Common myeloid progenitor, CD34-positive (primary cell): ENCODE data around the gene GSN.

Source experiments
- CTCF ChIA-PET: fragments of 350-600 bp; sonication (Branson Sonifier 250); formaldehyde crosslinking; loops from one replicate; lab custom pipeline; 2021; ENCODE audit warnings: antibody characterized with exemption; lab: Charles Lee
- POLR2A ChIA-PET: fragments of 350-600 bp; sonication (Branson Sonifier 250); formaldehyde crosslinking; loops from one replicate; lab custom pipeline; 2021; ENCODE audit warnings: antibody characterized with exemption; lab: Charles Lee
- DNase-seq, 3 donors: peaks; one replicate each; pipeline versions ENCODE4 v3.0.0 to v3.0.0-alpha.2; 2013
- H3K27ac ChIP-seq, 2 experiments: 1 replicate in 1 of 2; 2 replicates in 1 of 2; pipeline ENCODE4 v1.7.0; 2013; ENCODE audit warnings: inconsistent platforms in 2 of 2, low read length in 2 of 2, mild to moderate bottlenecking in 2 of 2, low read depth in 1 of 2, moderate library complexity in 1 of 2; ENCODE audit not compliant: severe bottlenecking in 2 of 2, insufficient read depth in 1 of 2, poor library complexity in 1 of 2
- H3K27me3 ChIP-seq, 5 experiments: replicated peaks in 2 of 5; 1 replicate in 3 of 5; 2 replicates in 2 of 5; pipeline versions ENCODE4 v1.6.1 to v1.7.0; 2013; ENCODE audit warnings: low read length in 4 of 5, mild to moderate bottlenecking in 2 of 5, moderate library complexity in 2 of 5, inconsistent platforms in 1 of 5; ENCODE audit not compliant: insufficient read depth in 5 of 5, control insufficient read depth in 4 of 5
- H3K36me3 ChIP-seq, 4 experiments: 1 replicate in 2 of 4; 2 replicates in 2 of 4; pipeline versions ENCODE4 v1.6.1 to v1.7.0; 2013; ENCODE audit warnings: low read length in 3 of 4, control low read depth in 1 of 4, mild to moderate bottlenecking in 1 of 4; ENCODE audit not compliant: control insufficient read depth in 4 of 4, insufficient read depth in 4 of 4
- H3K4me1 ChIP-seq, 4 experiments: 1 replicate in 3 of 4; 2 replicates in 1 of 4; pipeline versions ENCODE4 v1.6.1 to v1.7.1; 2013; ENCODE audit warnings: low read length in 3 of 4, mild to moderate bottlenecking in 3 of 4, control low read depth in 1 of 4, inconsistent platforms in 1 of 4, moderate library complexity in 1 of 4; ENCODE audit not compliant: control insufficient read depth in 4 of 4, insufficient read depth in 4 of 4; ENCODE audit errors: control extremely low read depth in 1 of 4
- H3K4me3 ChIP-seq, 7 experiments: 1 replicate in 4 of 7; 2 replicates in 3 of 7; pipeline versions ENCODE4 v1.5.1 to v1.7.0; 2013; ENCODE audit warnings: mild to moderate bottlenecking in 7 of 7, low read length in 6 of 7, moderate library complexity in 6 of 7, inconsistent platforms in 2 of 7, low read depth in 2 of 7, control low read depth in 1 of 7; ENCODE audit not compliant: insufficient read depth in 4 of 7, control insufficient read depth in 1 of 7; ENCODE audit errors: extremely low read depth in 1 of 7
- H3K9me3 ChIP-seq, 5 experiments: 1 replicate in 4 of 5; 2 replicates in 1 of 5; pipeline versions ENCODE4 v1.6.1 to v1.7.1; 2013; ENCODE audit warnings: low read length in 4 of 5, mild to moderate bottlenecking in 2 of 5, inconsistent platforms in 1 of 5, low read depth in 1 of 5, moderate library complexity in 1 of 5; ENCODE audit not compliant: control insufficient read depth in 4 of 5, insufficient read depth in 2 of 5; ENCODE audit errors: control extremely low read depth in 1 of 5
- WGBS: methylation state at CpG from one replicate; pipeline ENCODE4 v1.1.5; 2013; ENCODE audit not compliant: insufficient coverage; 5-methylcytosine and 5-hydroxymethylcytosine counted together

Gene GSN

GRCh38 chr9:121376214-121376830 is 108.4 kb downstream of the GSN start:
- WGBS, result no CpG with 5 or more reads among the region's 4 CpGs
- no peak overlapping the region for H3K4me3 ChIP-seq
- peaks cover 14 to 26% (median 18%) of the 10 kb centered on the region in 4 experiments for H3K4me1 ChIP-seq
- H3K27ac ChIP-seq, result no peak overlapping the region
- DNase-seq, result peak; percentile 43 to 71 (median 68)
- CTCF ChIA-PET, result interaction anchor here (0.6 to 11.6 kb wide), 19 partner anchors 8 to 163 kb away, joined by 3 to 158 read pairs (median 4); no protein-coding TSS in a partner anchor
- H3K27me3 ChIP-seq, result no peaks in the 10 kb centered on the region
- POLR2A ChIA-PET, result no interaction called here
- H3K9me3 ChIP-seq, result peaks cover 0 to 4% (median 0%) of the 10 kb centered on the region in 5 experiments
- H3K36me3 ChIP-seq, result no peaks in the 10 kb centered on the region

- no peaks in the 10 kb centered on the region for H3K27me3 ChIP-seq
- POLR2A ChIA-PET, result no interaction called here
- DNase-seq, result no peak
- peaks cover 0 to 20% (median 2%) of the 10 kb centered on the region in 4 experiments for H3K4me1 ChIP-seq
- H3K4me3 ChIP-seq, result no peak overlapping the region
- no peak overlapping the region for H3K27ac ChIP-seq
- H3K9me3 ChIP-seq, result peaks cover 0 to 4% (median 0%) of the 10 kb centered on the region in 5 experiments
- no peaks in the 10 kb centered on the region for H3K36me3 ChIP-seq
- CTCF ChIA-PET, result interaction anchor here (1.0 to 11.6 kb wide), 5 partner anchors 10 to 61 kb away, joined by 3 to 158 read pairs (median 6); no protein-coding TSS in a partner anchor
These were observed 112.9 kb downstream of the GSN start for GRCh38 chr9:121380846-121381245.
